Spinal cord (tissue), 10 donors: ENCODE data around the gene PLCZ1. TPM values are rescaled to one million over a fixed set of nuclear protein-coding genes. Genes with fewer than 3 reads are reported as not detected.
A peak's percentile ranks its signal among the peaks of the same experiment; 100 is the strongest.
"Not testable (repeated sequence)": the region's sequence is repeated elsewhere in the genome, so short reads cannot be mapped to it uniquely, and the experiment has no call there.

Source experiments
- DNase-seq, 6 donors: peaks; one replicate each; pipeline versions ENCODE4 v3.0.0 to v3.0.0-alpha.2; 2013 to 2015; ENCODE audit warnings: low spot score in 6 of 6, low read depth in 4 of 6
- H3K27ac ChIP-seq: one replicate; pipeline ENCODE4 v1.5.1; 2013; ENCODE audit warnings: low read depth, low read length, control low read depth
- H3K27me3 ChIP-seq: one replicate; pipeline ENCODE4 v1.6.1; 2013; ENCODE audit warnings: low read length; ENCODE audit not compliant: control insufficient read depth, insufficient read depth
- H3K36me3 ChIP-seq: one replicate; pipeline ENCODE4 v1.6.1; 2013; ENCODE audit warnings: low read length; ENCODE audit not compliant: control insufficient read depth, insufficient read depth
- H3K4me1 ChIP-seq: one replicate; pipeline ENCODE4 v1.6.1; 2013; ENCODE audit warnings: low read length; ENCODE audit not compliant: control insufficient read depth, insufficient read depth
- H3K4me3 ChIP-seq: one replicate; pipeline ENCODE4 v1.5.1; 2013; ENCODE audit warnings: low read depth, low read length, control low read depth
- H3K9me3 ChIP-seq: one replicate; pipeline ENCODE4 v1.6.1; 2013; ENCODE audit warnings: low read length; ENCODE audit not compliant: control insufficient read depth, insufficient read depth
- WGBS: methylation state at CpG from one replicate; pipeline ENCODE4 v1.1.5; 2013; ENCODE audit warnings: missing lambda C conversion rate; ENCODE audit not compliant: insufficient coverage; 5-methylcytosine and 5-hydroxymethylcytosine counted together
- polyA plus RNA-seq, 2 donors: library from polyadenylated mRNA; unstranded; fragments of 120-200 nt; gene quantifications; one replicate each; pipeline ENCODE4 v1.2.1, GENCODE V29; 2013; ENCODE audit not compliant: insufficient read length in 2 of 2
- total RNA-seq, 2 donors: library from RNA; depleted of rRNA in 1 of 2; stranded (reverse); fragments of 120-200 nt in 1 of 2; fragments of >200 nt in 1 of 2; gene quantifications; one replicate each; pipeline versions ENCODE4 v1.2.3 to v1.2.4, GENCODE V29; 2013 to 2014
- donor health status: healthy.

PLCZ1 gene
- total and polyA plus RNA-seq, 4 donors = 0.33 to 0.49 (median 0.40) TPM; not detected in 1

DNA sequence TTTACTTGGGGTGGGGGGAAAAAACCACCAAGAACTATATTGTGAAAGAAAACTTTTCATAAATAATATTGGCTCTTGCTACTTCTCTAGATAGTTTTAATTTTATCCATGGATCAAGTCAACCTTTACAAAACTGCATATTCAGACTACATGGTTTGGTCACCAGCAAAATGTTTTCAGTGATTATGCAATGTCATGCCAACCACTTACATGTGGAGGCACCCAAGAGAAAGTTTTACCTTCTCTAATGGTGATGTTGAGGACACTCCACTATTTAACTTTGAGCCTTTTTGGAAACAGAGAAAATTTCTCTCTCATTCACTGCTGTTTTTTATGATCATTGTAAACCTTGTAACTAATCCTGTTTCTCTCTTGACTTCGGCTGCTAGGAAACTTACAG, 21.6 kb downstream of the PLCZ1 start:
- Histone ChIP-seq H3K36me3 (no peaks in the 10 kb centered on the region), H3K27ac (no peak overlapping the region), H3K9me3 (no peaks in the 10 kb centered on the region), H3K27me3 (no peaks in the 10 kb centered on the region), H3K4me3 (no peak overlapping the region), H3K4me1 (no peaks in the 10 kb centered on the region)
- WGBS = no CpG with 5 or more reads among the region's 1 CpG
- DNase-seq = no peak

DNA sequence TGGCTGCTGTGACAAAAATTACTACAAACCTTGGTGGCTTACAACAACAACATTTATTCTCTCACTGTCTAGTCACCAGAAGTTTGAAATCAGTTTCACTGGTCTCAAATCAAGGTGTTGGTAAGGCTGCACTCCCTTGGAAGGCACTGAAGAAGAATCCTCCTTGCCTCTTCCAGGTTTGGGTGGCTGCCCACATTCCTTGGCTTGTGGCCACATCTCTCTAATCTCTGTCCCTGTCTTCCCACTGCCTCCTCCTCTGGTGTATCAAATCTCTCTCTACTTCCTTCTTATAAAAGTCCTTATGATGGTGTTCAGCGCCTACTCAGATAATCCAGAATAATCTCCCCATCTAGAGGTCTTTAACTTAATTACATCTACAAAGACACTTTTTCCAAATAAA, 31.0 kb downstream of the PLCZ1 start:
- 100% methylated on average over 1 of the region's 1 CpG for WGBS
- Histone ChIP-seq H3K4me3 (no peak overlapping the region), H3K9me3 (no peaks in the 10 kb centered on the region), H3K27me3 (no peaks in the 10 kb centered on the region), H3K36me3 (no peaks in the 10 kb centered on the region), H3K4me1 (no peaks in the 10 kb centered on the region), H3K27ac (no peak overlapping the region)
- DNase-seq = no peak

DNA sequence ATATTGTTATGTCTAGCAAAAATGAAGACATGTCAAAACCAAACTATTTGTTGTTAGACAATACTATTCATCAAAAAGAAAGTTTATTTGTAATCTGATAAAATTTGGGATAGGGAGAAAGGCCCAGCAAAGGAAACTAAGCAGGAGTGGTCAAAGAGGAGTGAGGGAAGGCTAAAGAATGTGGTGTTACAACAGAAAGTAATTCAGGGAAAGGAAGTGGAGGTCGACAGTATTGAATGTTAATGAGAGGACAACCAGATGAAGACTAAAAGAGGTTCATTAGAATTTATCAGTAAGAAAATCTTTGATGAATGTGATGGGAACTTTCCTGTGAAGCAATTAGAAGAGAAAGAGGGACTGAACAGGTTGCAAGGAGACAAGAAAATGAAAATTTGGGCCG, 33.9 kb downstream of the PLCZ1 start:
- no peaks in the 10 kb centered on the region for H3K36me3 ChIP-seq
- H3K4me1 ChIP-seq = no peaks in the 10 kb centered on the region
- no peak overlapping the region for H3K4me3 ChIP-seq
- 65% methylated on average over 2 of the region's 2 CpGs for WGBS
- no peak overlapping the region for H3K27ac ChIP-seq
- H3K27me3 ChIP-seq = no peaks in the 10 kb centered on the region
- DNase-seq = no peak
- no peaks in the 10 kb centered on the region for H3K9me3 ChIP-seq

DNA sequence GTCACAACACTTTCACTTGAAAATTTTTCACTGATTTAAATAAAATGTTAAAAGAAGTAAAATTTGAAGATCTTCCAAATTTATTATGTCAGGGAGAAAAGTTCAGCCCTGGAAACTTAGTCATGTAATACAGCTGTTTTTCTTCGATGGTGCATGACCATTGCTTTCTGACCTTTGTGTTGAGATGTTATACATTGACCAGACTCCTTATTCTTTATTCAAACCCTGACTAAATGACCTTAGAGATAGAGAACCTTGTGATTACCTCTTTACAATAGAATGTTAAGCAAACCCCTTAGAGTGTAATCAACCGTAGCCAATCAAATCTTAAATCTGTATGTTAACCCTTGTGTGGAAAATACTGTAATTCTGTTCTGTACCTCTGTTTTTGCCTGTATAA, 34.5 kb downstream of the PLCZ1 start:
- H3K36me3 ChIP-seq = no peaks in the 10 kb centered on the region
- no peaks in the 10 kb centered on the region for H3K4me1 ChIP-seq
- H3K27ac ChIP-seq = no peak overlapping the region
- no peaks in the 10 kb centered on the region for H3K9me3 ChIP-seq
- no CpG with 5 or more reads among the region's 2 CpGs for WGBS
- no peak for DNase-seq
- no peaks in the 10 kb centered on the region for H3K27me3 ChIP-seq
- no peak overlapping the region for H3K4me3 ChIP-seq

DNA sequence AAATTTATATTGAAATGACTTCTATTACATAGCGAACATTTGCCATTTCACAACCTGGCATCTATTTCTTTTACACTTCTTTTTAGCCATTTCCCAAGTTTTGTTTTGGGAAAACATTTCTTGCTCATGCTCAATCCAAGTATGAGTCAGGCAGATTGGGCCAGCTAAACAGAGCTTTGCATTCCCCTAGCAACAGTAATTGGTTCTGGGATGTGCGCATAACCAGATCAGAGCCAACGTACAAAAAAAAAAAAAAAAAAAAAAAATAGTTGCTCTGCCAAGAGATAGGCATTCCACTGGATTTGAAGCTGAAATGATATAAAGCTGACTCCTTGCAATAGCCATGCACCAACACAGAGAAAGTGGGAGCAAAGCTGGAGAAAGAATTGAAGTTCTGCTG, 37.5 kb downstream of the PLCZ1 start:
- Histone ChIP-seq H3K27ac (no peak overlapping the region), H3K27me3 (no peaks in the 10 kb centered on the region), H3K4me1 (no peaks in the 10 kb centered on the region), H3K4me3 (no peak overlapping the region), H3K9me3 (no peaks in the 10 kb centered on the region), H3K36me3 (no peaks in the 10 kb centered on the region)
- DNase-seq = peak in 2 of 6 donors; percentile 5 to 51
- WGBS = no CpG with 5 or more reads among the region's 3 CpGs

DNA sequence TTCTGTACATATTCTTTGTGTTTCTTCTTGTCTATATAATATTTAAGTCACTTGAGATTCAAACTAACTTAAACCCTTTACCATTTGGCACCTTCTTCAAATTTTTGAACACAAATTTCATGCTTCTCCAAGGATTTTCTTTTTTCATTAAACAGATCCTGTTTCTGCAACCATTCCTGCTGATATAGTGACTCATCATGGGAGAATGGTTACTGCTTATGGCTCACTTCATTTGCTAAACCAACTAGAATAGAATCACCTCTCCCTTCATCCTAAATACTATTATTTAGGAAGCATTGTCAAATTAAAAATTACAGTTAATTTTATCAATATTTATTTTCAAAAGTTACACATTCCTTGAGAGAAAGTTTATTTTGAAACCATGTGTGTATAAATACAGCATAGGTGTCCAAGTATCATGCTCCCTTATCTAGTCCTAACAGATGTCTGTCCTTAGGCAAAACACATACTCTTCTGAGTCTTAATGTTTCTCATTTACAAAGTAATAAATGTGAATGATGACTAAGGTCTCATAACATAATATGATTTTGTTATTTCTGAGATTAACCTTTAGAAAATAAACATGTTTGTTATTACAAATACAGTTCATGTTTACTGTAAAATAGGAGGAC, 40.7 kb downstream of the PLCZ1 start:
- no peak overlapping the region for H3K4me3 ChIP-seq

DNA sequence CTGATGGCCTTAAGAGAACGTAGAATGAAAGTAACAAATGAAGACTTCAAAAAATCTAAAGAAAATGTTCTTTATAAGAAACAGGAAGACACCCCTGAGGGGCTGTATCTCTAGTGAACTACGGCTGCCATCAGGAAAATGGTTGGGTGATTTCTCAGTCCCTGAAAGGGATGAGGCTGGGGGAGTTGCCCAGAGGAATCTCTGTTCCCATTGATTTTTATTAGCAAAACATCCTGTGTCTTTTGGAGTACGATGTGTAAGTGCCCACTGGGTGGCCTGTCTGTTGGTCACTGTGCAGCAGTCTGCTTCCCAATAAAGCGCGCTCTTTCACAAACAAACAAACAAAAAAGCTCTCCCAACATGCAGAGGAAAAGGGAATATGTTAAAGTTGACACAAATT, 43.8 kb downstream of the PLCZ1 start:
- H3K4me1 ChIP-seq, H3K27ac ChIP-seq, DNase-seq, H3K36me3 ChIP-seq, H3K4me3 ChIP-seq, H3K9me3 ChIP-seq, H3K27me3 ChIP-seq: not testable (repeated sequence)
- no CpG with 5 or more reads among the region's 5 CpGs for WGBS

More for the DNA sequence above, 40.7 kb downstream of the PLCZ1 start:
- Histone ChIP-seq H3K4me1 (no peaks in the 10 kb centered on the region), H3K36me3 (no peaks in the 10 kb centered on the region), H3K27ac (no peak overlapping the region), H3K27me3 (no peaks in the 10 kb centered on the region), H3K9me3 (no peaks in the 10 kb centered on the region)
- no peak for DNase-seq

DNA sequence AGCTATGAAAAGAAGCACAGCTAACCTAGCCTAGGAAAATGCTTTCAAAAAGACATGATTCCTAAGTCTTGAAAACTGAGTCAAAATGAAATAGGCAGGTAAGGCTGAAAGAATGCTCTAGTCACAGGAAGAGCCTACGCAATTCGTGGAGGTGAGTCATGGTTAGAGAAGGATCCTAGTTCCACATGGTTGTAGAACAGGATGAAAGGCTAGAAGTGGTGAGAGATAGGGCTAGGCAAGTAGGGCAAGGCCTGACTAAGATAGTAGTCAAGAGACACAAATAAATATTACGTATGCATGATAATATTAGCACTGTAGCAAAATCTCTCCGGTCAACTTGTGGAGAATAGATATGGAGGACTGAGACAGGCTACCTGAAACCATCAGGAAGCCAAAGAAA, 47.2 kb downstream of the PLCZ1 start:
- 97% methylated on average over 3 of the region's 4 CpGs for WGBS
- H3K27ac ChIP-seq = no peak overlapping the region
- no peak for DNase-seq

DNA sequence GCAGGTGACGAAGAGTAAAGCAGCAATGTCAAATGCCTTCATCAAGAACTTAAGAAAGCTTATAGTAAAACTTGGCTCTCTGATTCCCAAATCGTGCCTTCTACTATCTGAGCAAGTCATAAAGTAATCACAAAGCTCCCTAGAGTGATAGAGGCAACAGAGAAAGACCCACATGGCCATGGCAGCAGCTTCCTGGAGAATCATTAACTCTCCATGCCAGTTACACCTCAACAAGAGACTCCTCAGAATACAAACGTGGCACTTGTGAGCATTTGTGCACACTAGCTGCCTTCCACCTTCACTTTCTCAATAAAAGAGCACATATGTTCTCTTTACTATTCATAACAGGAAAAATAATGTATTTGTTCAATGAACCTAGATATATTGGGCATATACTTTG, 48.0 kb downstream of the PLCZ1 start:
- no peaks in the 10 kb centered on the region for H3K4me1 ChIP-seq
- no peak overlapping the region for H3K27ac ChIP-seq
- no peaks in the 10 kb centered on the region for H3K36me3 ChIP-seq
- DNase-seq = no peak
- no peak overlapping the region for H3K4me3 ChIP-seq
- 82% methylated on average over 2 of the region's 3 CpGs for WGBS
- H3K9me3 ChIP-seq = no peaks in the 10 kb centered on the region
- H3K27me3 ChIP-seq = no peaks in the 10 kb centered on the region

More for the DNA sequence above, 47.2 kb downstream of the PLCZ1 start:
- Histone ChIP-seq H3K4me1 (no peaks in the 10 kb centered on the region), H3K4me3 (no peak overlapping the region), H3K27me3 (no peaks in the 10 kb centered on the region), H3K36me3 (no peaks in the 10 kb centered on the region), H3K9me3 (no peaks in the 10 kb centered on the region)

DNA sequence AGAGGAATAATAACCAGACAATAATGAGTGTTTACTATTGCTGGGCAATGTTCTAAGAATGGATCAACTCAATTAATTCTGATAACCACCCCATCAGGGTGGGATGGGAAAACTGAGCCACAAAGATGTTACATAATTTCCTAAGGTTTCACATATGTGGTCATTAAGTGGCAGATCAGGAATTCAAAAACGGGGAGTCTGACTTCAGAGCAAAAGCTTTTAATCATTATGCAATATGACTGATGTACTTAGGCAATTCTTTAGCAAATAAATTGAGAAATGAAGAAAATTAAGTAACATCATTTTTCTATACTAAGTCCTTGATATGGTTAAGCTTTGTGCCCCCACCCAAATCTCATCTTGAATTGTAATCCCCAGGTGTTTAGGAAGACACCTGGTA, 53.4 kb downstream of the PLCZ1 start:
- Histone ChIP-seq H3K36me3 (no peaks in the 10 kb centered on the region), H3K27ac (no peak overlapping the region), H3K4me3 (no peak overlapping the region), H3K9me3 (no peaks in the 10 kb centered on the region), H3K4me1 (no peaks in the 10 kb centered on the region), H3K27me3 (no peaks in the 10 kb centered on the region)
- no CpG with 5 or more reads among the region's 1 CpG for WGBS
- no peak for DNase-seq
